Raji (cell line): ENCODE data around the gene NELL1.

Experiments
- POLR2A ChIP-seq: IDR thresholded peaks from 2 replicates; pipeline ENCODE4 v1.6.1; 2011; ENCODE audit warnings: low read depth, low read length, control low read depth; ENCODE audit not compliant: insufficient read depth

The NELL1 gene

GRCh38 chr11:20719821-20720220, 50.4 kb downstream of the NELL1 start:
- TF ChIP-seq POLR2A: no peak

GRCh38 chr11:20723366-20723765, 54.0 kb downstream of the NELL1 start:
- TF ChIP-seq POLR2A: no peak

GRCh38 chr11:20729597-20730105, 60.3 kb downstream of the NELL1 start:
- TF ChIP-seq POLR2A: no peak

- TF ChIP-seq POLR2A: no peak
Observed at GRCh38 chr11:20731676-20732215, 62.4 kb downstream of the NELL1 start.

GRCh38 chr11:20739107-20739506, 69.7 kb downstream of the NELL1 start:
- TF ChIP-seq POLR2A: no peak

GRCh38 chr11:20739577-20739976, 70.2 kb downstream of the NELL1 start:
- no peak for TF ChIP-seq POLR2A

- no peak for TF ChIP-seq POLR2A
Observed at GRCh38 chr11:20754933-20755332, 85.5 kb downstream of the NELL1 start.

GRCh38 chr11:20759541-20759940, 90.2 kb downstream of the NELL1 start:
- no peak for TF ChIP-seq POLR2A

GRCh38 chr11:20760811-20761210, 91.4 kb downstream of the NELL1 start:
- no peak for TF ChIP-seq POLR2A

GRCh38 chr11:20762116-20762844, 92.9 kb downstream of the NELL1 start:
- no peak for TF ChIP-seq POLR2A

- no peak for TF ChIP-seq POLR2A
Observed at GRCh38 chr11:20762980-20763379, 93.6 kb downstream of the NELL1 start.

- TF ChIP-seq POLR2A: no peak
Observed at GRCh38 chr11:20770414-20770946, 101.1 kb downstream of the NELL1 start.

- TF ChIP-seq POLR2A: no peak
Observed at GRCh38 chr11:20771026-20771425, 101.6 kb downstream of the NELL1 start.

- TF ChIP-seq POLR2A: no peak
Observed at GRCh38 chr11:20771681-20772080, 102.3 kb downstream of the NELL1 start.

GRCh38 chr11:20775331-20775730, 105.9 kb downstream of the NELL1 start:
- no peak for TF ChIP-seq POLR2A

GRCh38 chr11:20782775-20783174, 113.4 kb downstream of the NELL1 start:
- TF ChIP-seq POLR2A: no peak
